Endodermal cell (in vitro differentiated cells): Measurements from ENCODE around the gene DTNA. TPM values are rescaled to one million over a fixed set of nuclear protein-coding genes. Genes with fewer than 3 reads are reported as not detected.

Experiments
- DNase-seq: peaks from one replicate; pipeline ENCODE4 v3.0.0-alpha.2; 2017
- H3K27ac ChIP-seq: 2 replicates; pipeline ENCODE4 v1.5.1; 2013; ENCODE audit warnings: mild to moderate bottlenecking, low read depth, low read length, moderate library complexity
- H3K27me3 ChIP-seq: 2 replicates; pipeline ENCODE4 v1.6.1; 2013; ENCODE audit warnings: mild to moderate bottlenecking, low read length, moderate library complexity; ENCODE audit not compliant: insufficient read depth, control insufficient read depth, poor library complexity, severe bottlenecking
- H3K36me3 ChIP-seq: 2 replicates; pipeline ENCODE4 v1.7.0; 2013; ENCODE audit warnings: mild to moderate bottlenecking, low read length, moderate library complexity; ENCODE audit not compliant: control insufficient read depth, insufficient read depth
- H3K4me1 ChIP-seq: one replicate; pipeline ENCODE4 v1.7.0; 2013; ENCODE audit warnings: low read length; ENCODE audit not compliant: control insufficient read depth, insufficient read depth
- H3K4me3 ChIP-seq: 2 replicates; pipeline ENCODE4 v1.5.1; 2013; ENCODE audit warnings: mild to moderate bottlenecking, low read length, moderate library complexity
- H3K9ac ChIP-seq: 2 replicates; pipeline ENCODE4 v1.6.1; 2013; ENCODE audit warnings: mild to moderate bottlenecking, low read length, moderate library complexity; ENCODE audit not compliant: poor library complexity, severe bottlenecking; ENCODE audit errors: extremely low read depth
- H3K9me3 ChIP-seq: 2 replicates; pipeline ENCODE4 v1.6.1; 2013; ENCODE audit warnings: mild to moderate bottlenecking, low read length, moderate library complexity; ENCODE audit not compliant: control insufficient read depth
- H3K27ac Mint-ChIP-seq: 2 replicates; pipeline ENCODE4 v1.8.0; 2020; ENCODE audit warnings: mixed read lengths
- H3K27me3 Mint-ChIP-seq: 2 replicates; pipeline ENCODE4 v1.8.0; 2021; ENCODE audit warnings: mild to moderate bottlenecking, mixed read lengths; ENCODE audit not compliant: insufficient read depth
- H3K36me3 Mint-ChIP-seq: 2 replicates; pipeline ENCODE4 v1.8.0; 2020; ENCODE audit warnings: low read depth, mixed read lengths
- H3K4me1 Mint-ChIP-seq: 2 replicates; pipeline ENCODE4 v1.8.0; 2020; ENCODE audit warnings: mixed read lengths
- H3K4me3 Mint-ChIP-seq: 2 replicates; pipeline ENCODE4 v1.8.0; 2020; ENCODE audit warnings: mild to moderate bottlenecking, moderate library complexity, mixed read lengths
- H3K9me3 Mint-ChIP-seq: 2 replicates; pipeline ENCODE4 v1.8.0; 2020; ENCODE audit warnings: mild to moderate bottlenecking, mixed read lengths
- CTCF ChIP-seq: fragments of 200-600 bp; sonication (generic); conservative IDR thresholded peaks from 2 replicates; pipeline ENCODE4 v1.5.0; 2021; ENCODE audit warnings: antibody characterized with exemption, mild to moderate bottlenecking
- whole genome bisulfite sequencing, 2 experiments: methylation state at CpG; one replicate each; pipeline versions ENCODE4 v1.1.5 to v1.1.7; 2013; ENCODE audit warnings: missing lambda C conversion rate in 2 of 2, mixed read lengths in 1 of 2; ENCODE audit not compliant: insufficient coverage in 1 of 2, insufficient read length in 1 of 2; 5-methylcytosine and 5-hydroxymethylcytosine counted together
- total RNA-seq, 2 donors: library from RNA; stranded (reverse); fragmentation: NEBNext Ultra II Directional in 1 of 2; extraction: Animal tissue kit (Norgen Biotek cat#: 25700) in 1 of 2; gene quantifications; 2 replicates in 1 of 2; 3 replicates in 1 of 2; pipeline ENCODE4 v1.2.1, GENCODE V29; 2021

Gene DTNA
- total RNA-seq, 2 donors from 2014 or later: 45.6 to 51.6 TPM

GRCh38 chr18:34752056-34752455, 42.0 kb downstream of the DTNA start:
- Mint-ChIP-seq H3K27ac (no peak overlapping the region), H3K4me3 (no peak overlapping the region), H3K27me3 (no peaks in the 10 kb centered on the region), H3K36me3 (peaks cover 17% of the 10 kb centered on the region), H3K4me1 (no peaks in the 10 kb centered on the region), H3K9me3 (peaks cover 14% of the 10 kb centered on the region)
- Histone ChIP-seq H3K36me3 (peaks cover 10% of the 10 kb centered on the region), H3K4me1 (no peaks in the 10 kb centered on the region), H3K9me3 (peaks cover 22% of the 10 kb centered on the region), H3K27me3 (no peaks in the 10 kb centered on the region), H3K4me3 (no peak overlapping the region), H3K9ac (no peak overlapping the region), H3K27ac (no peak overlapping the region)
- 95 to 100% methylated on average over 1 of the region's 1 CpG for WGBS, 2 experiments
- no peak for DNase-seq
- no peak for TF ChIP-seq CTCF

- DNase-seq: no peak
- Histone ChIP-seq H3K27ac (no peak overlapping the region), H3K36me3 (peaks cover 19% of the 10 kb centered on the region), H3K9me3 (peaks cover 32% of the 10 kb centered on the region), H3K9ac (no peak overlapping the region), H3K4me3 (no peak overlapping the region), H3K27me3 (no peaks in the 10 kb centered on the region), H3K4me1 (no peaks in the 10 kb centered on the region)
- no peaks in the 10 kb centered on the region for H3K27me3 Mint-ChIP-seq
- H3K4me3 Mint-ChIP-seq: no peak overlapping the region
- H3K36me3 Mint-ChIP-seq: peaks cover 25% of the 10 kb centered on the region
- H3K27ac Mint-ChIP-seq: no peak overlapping the region
- TF ChIP-seq CTCF: no peak
- H3K9me3 Mint-ChIP-seq: peaks cover 30% of the 10 kb centered on the region
- H3K4me1 Mint-ChIP-seq: peaks cover 10% of the 10 kb centered on the region
- 96 to 100% methylated on average over 3 to 4 of the region's 5 CpGs for WGBS, 2 experiments
Measured at GRCh38 chr18:34754300-34754699, 44.2 kb downstream of the DTNA start.

GRCh38 chr18:34757666-34758065, 47.6 kb downstream of the DTNA start:
- no peak for DNase-seq
- Mint-ChIP-seq H3K27me3 (no peaks in the 10 kb centered on the region), H3K9me3 (peaks cover 30% of the 10 kb centered on the region), H3K4me3 (no peak overlapping the region), H3K27ac (no peak overlapping the region), H3K36me3 (peaks cover 30% of the 10 kb centered on the region), H3K4me1 (peaks cover 11% of the 10 kb centered on the region)
- TF ChIP-seq CTCF: no peak
- Histone ChIP-seq H3K9ac (no peak overlapping the region), H3K9me3 (peaks cover 32% of the 10 kb centered on the region), H3K4me1 (no peaks in the 10 kb centered on the region), H3K36me3 (peaks cover 19% of the 10 kb centered on the region), H3K27me3 (no peaks in the 10 kb centered on the region), H3K4me3 (peak overlapping the region; percentile 69), H3K27ac (no peak overlapping the region)
- WGBS, 2 experiments: 84 to 89% methylated on average over 5 of the region's 5 CpGs
